RWPE1 (cell line): ENCODE data around the gene AARS1.
"Not testable (repeated sequence)": the region's sequence is repeated elsewhere in the genome, so short reads cannot be mapped to it uniquely, and the experiment has no call there.

ENCODE experiments used
- CTCF ChIA-PET: fragments of 350-600 bp; sonication (Branson Sonifier 250); formaldehyde crosslinking; extraction: SDS; loops from one replicate; lab custom pipeline; 2021; lab: Yijun Ruan, JAX
- POLR2A ChIA-PET: fragments of 400-600 bp; formaldehyde crosslinking; extraction: SDS; loops from one replicate; lab custom pipeline; 2020; ENCODE audit warnings: antibody characterized with exemption; ENCODE audit not compliant: low non-redundant PET; lab: Yijun Ruan, JAX
- DNase-seq: peaks from one replicate; pipeline ENCODE4 v3.0.0; 2012; ENCODE audit warnings: low spot score
- H3K27ac ChIP-seq: fragments of 450-650 bp; 2 replicates; pipeline ENCODE4 v1.5.1; 2017
- TF ChIP-seq, protein P1 (sequence below): fragments of 450-650 bp; conservative IDR thresholded peaks from 2 replicates; pipeline ENCODE4 v1.5.1; 2017; ENCODE audit warnings: low read depth, mild to moderate bottlenecking

The AARS1 gene

DNA sequence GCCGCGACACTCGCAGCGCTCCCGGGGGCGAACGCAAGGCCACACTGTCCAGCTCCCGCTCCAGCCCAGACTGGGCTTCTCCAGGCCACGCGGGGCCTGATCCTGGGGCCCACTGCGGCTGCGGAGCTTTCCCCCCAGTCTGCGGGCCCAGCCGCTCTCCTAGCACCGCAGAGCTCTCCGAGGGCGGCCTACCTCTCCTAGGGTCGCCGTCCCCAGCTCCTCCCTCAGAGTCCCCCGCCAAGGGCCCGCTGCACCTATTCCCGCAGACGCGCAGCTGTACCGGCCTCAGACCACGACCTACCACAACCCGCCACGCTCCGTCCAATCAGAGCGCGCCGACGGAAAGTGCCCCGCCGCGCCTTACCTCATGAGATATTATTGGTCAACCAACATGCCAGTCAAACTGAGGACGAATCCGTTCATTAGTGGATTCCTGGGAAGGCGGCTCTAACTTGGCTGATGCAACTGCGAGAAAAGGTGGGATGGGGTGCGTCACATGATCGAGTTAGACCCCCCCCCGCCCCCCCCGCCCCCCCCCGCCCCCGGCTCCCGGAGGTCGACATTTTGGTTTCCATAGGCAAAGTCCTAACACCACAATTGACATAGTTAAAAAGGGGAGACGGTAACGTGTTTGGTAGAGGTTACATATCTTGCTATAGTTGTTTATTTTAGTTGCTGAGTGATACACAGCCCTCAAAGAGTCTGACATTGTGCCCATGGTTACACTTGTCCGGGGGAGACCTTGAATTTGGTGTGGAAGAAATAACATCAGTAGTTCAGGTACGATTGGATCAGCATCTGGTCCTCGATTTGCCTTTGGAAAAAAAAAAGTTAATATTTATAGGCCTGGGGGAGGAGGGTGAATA lies at the start of gene AARS1:
Gene AARS1 (minus strand): TSS at position 278 of the 866 bp plus-strand sequence. CDS start 6,743 bp downstream, outside the sequence.
- ChIA-PET POLR2A (interaction anchor here (0.6 kb wide), 1 partner anchor 289 kb away, joined by 3 read pairs; no protein-coding TSS in a partner anchor), CTCF (interaction anchor here (0.5 kb wide), 1 partner anchor 183 kb away, joined by 3 read pairs; no protein-coding TSS in a partner anchor)

DNA sequence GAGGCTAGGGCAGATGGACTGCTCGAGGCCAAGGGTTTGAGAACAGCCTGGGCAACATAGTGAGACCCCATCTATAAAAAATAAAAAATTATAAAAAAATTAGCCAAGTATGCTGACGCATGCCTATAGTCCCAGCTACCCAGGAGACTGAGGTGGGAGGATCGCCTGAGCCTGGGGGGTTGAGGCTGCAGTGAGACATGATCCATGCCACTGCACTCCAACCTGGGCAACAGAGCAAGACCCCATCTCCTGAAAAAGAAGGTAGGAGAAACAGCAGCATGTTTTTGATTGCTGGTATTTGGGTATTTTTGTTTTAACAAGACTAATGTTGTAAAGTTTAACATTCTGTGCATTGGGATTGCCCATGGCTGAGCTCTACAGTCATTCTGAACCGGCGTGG lies 48.5 kb upstream of the AARS1 start:
- ChIA-PET CTCF (no interaction called here), POLR2A (no interaction called here)
- DNase-seq, result no peak
- no peak overlapping the region for H3K27ac ChIP-seq
- TF ChIP-seq, protein P1, sequence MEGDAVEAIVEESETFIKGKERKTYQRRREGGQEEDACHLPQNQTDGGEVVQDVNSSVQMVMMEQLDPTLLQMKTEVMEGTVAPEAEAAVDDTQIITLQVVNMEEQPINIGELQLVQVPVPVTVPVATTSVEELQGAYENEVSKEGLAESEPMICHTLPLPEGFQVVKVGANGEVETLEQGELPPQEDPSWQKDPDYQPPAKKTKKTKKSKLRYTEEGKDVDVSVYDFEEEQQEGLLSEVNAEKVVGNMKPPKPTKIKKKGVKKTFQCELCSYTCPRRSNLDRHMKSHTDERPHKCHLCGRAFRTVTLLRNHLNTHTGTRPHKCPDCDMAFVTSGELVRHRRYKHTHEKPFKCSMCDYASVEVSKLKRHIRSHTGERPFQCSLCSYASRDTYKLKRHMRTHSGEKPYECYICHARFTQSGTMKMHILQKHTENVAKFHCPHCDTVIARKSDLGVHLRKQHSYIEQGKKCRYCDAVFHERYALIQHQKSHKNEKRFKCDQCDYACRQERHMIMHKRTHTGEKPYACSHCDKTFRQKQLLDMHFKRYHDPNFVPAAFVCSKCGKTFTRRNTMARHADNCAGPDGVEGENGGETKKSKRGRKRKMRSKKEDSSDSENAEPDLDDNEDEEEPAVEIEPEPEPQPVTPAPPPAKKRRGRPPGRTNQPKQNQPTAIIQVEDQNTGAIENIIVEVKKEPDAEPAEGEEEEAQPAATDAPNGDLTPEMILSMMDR, result no peak

More for the DNA sequence above, at the start of gene AARS1:
- TF ChIP-seq, protein P1, result no peak
- DNase-seq, result peak; percentile 100
- H3K27ac ChIP-seq, result peak within 1 kb of the TSS; percentile 94

DNA sequence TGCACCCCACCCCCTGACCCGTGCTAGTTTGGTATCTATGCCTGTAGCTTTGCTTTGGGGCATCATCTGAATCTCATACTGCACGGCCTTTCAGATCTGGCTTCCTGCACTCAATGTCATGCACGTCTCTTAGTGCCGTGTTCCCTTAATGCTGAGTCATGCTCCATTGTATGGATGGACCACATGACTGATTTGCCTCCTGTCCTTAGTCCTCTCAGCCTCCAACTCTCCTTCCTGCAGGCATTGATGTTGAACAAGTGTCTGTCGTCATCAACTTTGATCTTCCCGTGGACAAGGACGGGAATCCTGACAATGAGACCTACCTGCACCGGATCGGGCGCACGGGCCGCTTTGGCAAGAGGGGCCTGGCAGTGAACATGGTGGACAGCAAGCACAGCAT lies 43.4 kb upstream of the AARS1 start:
- peak overlapping the region; percentile 42 for H3K27ac ChIP-seq
- DNase-seq, POLR2A ChIA-PET, CTCF ChIA-PET: not testable (repeated sequence)

DNA sequence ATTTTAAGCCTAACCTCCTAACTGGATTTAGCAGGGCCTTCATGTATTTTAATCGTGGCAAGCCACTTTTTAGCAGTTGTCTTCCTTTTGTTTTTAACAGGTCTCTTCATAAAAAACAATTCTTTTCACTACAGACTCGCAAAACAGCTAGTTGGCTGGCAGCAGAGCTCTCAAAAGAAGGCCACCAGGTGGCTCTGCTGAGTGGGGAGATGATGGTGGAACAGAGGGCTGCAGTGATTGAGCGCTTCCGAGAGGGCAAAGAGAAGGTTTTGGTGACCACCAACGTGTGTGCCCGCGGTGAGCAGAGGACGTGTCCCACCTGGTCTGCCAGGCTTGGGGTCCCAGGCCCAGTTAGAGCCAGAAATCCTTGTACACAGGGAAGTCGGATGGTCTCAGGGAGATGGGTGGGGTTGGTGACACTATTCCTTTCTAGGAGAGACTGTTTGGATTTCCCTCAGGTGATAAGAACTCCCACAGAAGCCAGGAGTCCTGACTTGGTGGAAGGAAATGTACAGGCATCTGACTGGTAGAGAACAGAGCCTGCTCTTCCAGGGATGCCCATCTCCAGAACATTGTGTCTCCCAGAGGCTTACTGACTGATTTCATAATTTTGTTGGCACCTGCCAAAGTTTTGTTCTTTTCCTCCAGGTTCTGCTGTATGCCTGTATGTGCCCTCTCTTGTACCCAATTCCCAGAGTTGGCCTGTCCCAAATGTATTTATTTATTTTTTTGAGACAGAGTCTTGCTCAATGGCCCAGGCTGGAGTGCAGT lies 42.5 kb upstream of the AARS1 start:
- POLR2A ChIA-PET, result no interaction called here
- CTCF ChIA-PET, result interaction anchor here (0.5 kb wide), 1 partner anchor 331 kb away, joined by 3 read pairs; no protein-coding TSS in a partner anchor
- DNase-seq, result no peak
- TF ChIP-seq, protein P1, result peak; percentile 53
- peak overlapping the region; percentile 42 for H3K27ac ChIP-seq

DNA sequence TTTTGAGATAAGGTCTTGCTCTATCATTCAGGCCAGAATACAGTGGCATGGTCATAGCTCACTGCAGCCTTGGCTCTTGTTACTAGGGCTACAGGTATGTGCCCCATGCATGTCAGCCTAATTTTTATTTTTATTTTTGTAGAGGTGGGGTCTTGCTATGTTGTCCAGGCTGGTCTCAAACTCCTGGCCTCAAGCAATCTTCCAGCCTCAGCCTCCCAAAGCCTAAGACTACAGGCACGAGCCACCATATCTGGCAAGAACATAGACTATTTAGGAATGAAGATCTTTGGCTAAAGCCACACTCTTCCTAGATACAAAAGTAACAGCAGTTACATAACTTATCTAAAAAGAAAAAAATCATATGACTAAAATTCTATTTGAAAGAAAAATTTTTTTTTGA lies 41.8 kb upstream of the AARS1 start:
- CTCF ChIA-PET, result no interaction called here
- no peak overlapping the region for H3K27ac ChIP-seq
- DNase-seq, result no peak
- TF ChIP-seq, protein P1, result no peak
- POLR2A ChIA-PET, result no interaction called here

DNA sequence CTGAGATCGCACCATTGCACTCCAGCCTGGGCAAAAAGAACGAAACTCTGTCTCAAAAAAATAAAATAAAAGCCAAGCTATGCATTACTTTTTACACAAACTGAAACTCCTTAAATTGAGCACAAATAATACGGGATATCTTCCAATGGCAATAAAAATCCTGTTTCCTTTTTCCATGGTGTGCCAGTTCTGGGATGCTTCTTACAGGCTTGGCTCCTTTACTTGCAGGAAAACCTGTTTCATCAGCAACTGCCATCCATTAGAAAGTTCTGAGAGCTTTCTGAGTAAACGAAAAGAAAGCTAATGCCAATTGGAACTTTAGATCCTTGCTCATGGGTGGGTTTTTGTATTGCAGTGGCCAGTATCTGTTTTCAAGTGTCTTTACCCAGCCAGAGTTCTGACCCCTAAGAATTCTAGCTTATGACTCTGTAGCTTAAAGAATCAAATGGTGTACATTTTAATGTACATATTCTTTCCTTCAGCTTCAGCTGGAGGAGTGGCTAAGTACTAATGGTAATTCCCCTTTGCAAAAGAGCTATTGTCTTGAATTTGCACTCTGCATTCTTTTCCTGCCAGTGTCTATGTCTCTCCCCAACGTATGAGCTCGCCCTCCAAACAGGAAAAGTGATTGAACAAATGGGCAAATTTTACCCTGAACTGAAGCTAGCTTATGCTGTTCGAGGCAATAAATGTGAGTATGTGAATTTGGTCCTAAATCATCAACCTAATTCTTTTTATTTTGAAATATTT lies 35.9 kb upstream of the AARS1 start:
- H3K27ac ChIP-seq, result no peak overlapping the region
- TF ChIP-seq, protein P1, result no peak
- POLR2A ChIA-PET, result no interaction called here
- DNase-seq, result no peak
- CTCF ChIA-PET, result no interaction called here
